ENCODE data around the gene GSTP1. TPM values are rescaled to one million over a fixed set of nuclear protein-coding genes. Genes with fewer than 3 reads are reported as not detected.

The GSTP1 gene
- polyA plus RNA-seq, 1 experiment, result 883 TPM

- TF ChIP-seq, protein P1, sequence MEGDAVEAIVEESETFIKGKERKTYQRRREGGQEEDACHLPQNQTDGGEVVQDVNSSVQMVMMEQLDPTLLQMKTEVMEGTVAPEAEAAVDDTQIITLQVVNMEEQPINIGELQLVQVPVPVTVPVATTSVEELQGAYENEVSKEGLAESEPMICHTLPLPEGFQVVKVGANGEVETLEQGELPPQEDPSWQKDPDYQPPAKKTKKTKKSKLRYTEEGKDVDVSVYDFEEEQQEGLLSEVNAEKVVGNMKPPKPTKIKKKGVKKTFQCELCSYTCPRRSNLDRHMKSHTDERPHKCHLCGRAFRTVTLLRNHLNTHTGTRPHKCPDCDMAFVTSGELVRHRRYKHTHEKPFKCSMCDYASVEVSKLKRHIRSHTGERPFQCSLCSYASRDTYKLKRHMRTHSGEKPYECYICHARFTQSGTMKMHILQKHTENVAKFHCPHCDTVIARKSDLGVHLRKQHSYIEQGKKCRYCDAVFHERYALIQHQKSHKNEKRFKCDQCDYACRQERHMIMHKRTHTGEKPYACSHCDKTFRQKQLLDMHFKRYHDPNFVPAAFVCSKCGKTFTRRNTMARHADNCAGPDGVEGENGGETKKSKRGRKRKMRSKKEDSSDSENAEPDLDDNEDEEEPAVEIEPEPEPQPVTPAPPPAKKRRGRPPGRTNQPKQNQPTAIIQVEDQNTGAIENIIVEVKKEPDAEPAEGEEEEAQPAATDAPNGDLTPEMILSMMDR (IDR thresholded peaks at IDR 0.05; ENCODE audit: insufficient read depth, low read depth, low read length), result no peak
- ChIA-PET POLR2A (no interaction called here), CTCF (interaction anchor here (0.6 to 7.2 kb wide), 3 partner anchors 8 to 26 kb away, joined by 3 to 65 read pairs (median 48); partner anchors contain the start of gene ACY3)
- Histone ChIP-seq H3K36me3 (ENCODE audit: control insufficient read depth, insufficient read depth, low read length) (no peaks in the 10 kb centered on the region), H3K27me3 (ENCODE audit: control insufficient read depth, insufficient read depth, low read length) (no peaks in the 10 kb centered on the region), H3K4me3 (ENCODE audit: low read depth, low read length) (no peak overlapping the region)
- no peak for DNase-seq (ENCODE audit: low read depth)
Observed at GRCh38 chr11:67632175-67632981, 48.8 kb downstream of the GSTP1 start.

GRCh38 chr11:67632982-67633755 is 49.6 kb downstream of the GSTP1 start:
- no peak for DNase-seq (ENCODE audit: low read depth)
- no peaks in the 10 kb centered on the region for H3K27me3 ChIP-seq (ENCODE audit: control insufficient read depth, insufficient read depth, low read length)
- ChIA-PET CTCF (interaction anchor here (1.5 to 7.2 kb wide), 3 partner anchors 16 to 61 kb away, joined by 4 to 65 read pairs (median 48); partner anchors contain the start of gene ACY3), POLR2A (no interaction called here)
- H3K4me3 ChIP-seq (ENCODE audit: low read depth, low read length), result no peak overlapping the region
- TF ChIP-seq, protein P1 (IDR thresholded peaks at IDR 0.05; ENCODE audit: insufficient read depth, low read depth, low read length), result no peak
- H3K36me3 ChIP-seq (ENCODE audit: control insufficient read depth, insufficient read depth, low read length), result no peaks in the 10 kb centered on the region

DNA sequence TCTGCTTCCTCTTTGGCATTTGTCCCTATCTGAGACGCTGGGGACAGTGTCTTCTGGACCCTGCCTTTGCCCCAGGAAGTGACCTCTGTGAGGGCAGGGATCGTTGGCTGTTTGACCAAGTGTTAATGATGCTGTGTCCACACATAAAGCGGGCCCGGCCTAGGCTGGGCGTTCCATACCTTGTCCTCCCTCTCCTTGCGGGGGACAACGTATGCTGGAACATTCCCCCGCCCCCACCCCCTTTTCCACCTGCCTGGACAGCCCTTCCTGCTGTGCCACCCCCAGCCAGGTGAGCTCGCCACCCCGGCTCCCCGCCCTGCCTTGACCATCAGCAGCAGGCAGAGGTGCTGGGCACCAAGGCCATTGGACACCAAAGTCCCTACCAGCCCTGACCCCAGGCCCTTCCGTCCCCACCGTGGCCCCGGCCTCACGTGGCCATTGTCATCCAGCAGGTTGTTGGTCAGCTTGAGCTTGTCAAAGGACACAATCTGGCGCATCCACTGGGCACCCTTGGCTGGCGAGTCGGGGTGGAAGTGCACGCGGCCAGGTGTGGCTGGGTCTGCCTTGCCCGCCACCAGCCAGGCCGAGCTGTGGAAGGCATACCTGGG is 50.2 kb downstream of the GSTP1 start:
- Histone ChIP-seq H3K4me3 (ENCODE audit: low read depth, low read length) (no peak overlapping the region), H3K36me3 (ENCODE audit: control insufficient read depth, insufficient read depth, low read length) (no peaks in the 10 kb centered on the region), H3K27me3 (ENCODE audit: control insufficient read depth, insufficient read depth, low read length) (no peaks in the 10 kb centered on the region)
- ChIA-PET CTCF (interaction anchor here (1.5 to 7.2 kb wide), 2 partner anchors 24 to 62 kb away, joined by 4 to 65 read pairs; no protein-coding TSS in a partner anchor), POLR2A (no interaction called here)
- TF ChIP-seq, protein P1 (IDR thresholded peaks at IDR 0.05; ENCODE audit: insufficient read depth, low read depth, low read length), result no peak
- DNase-seq (ENCODE audit: low read depth), result no peak

- H3K4me3 ChIP-seq (ENCODE audit: low read depth, low read length), result no peak overlapping the region
- POLR2A ChIA-PET, result no interaction called here
- CTCF ChIA-PET, result interaction anchor here (0.6 to 7.2 kb wide), 4 partner anchors 24 to 1240 kb away, joined by 3 to 65 read pairs (median 4); no protein-coding TSS in a partner anchor
- no peak for DNase-seq (ENCODE audit: low read depth)
- TF ChIP-seq, protein P1 (IDR thresholded peaks at IDR 0.05; ENCODE audit: insufficient read depth, low read depth, low read length), result no peak
- no peaks in the 10 kb centered on the region for H3K36me3 ChIP-seq (ENCODE audit: control insufficient read depth, insufficient read depth, low read length)
- H3K27me3 ChIP-seq (ENCODE audit: control insufficient read depth, insufficient read depth, low read length), result no peaks in the 10 kb centered on the region
Observed at GRCh38 chr11:67634366-67635230, 51.0 kb downstream of the GSTP1 start.
